ENCODE results near the gene CBX5. TPM values are rescaled to one million over a fixed set of nuclear protein-coding genes. Genes with fewer than 3 reads are reported as not detected.
"Not testable (repeated sequence)": the region's sequence is repeated elsewhere in the genome, so short reads cannot be mapped to it uniquely, and the experiment has no call there.

CBX5 gene
- total RNA-seq, 4 donors from 2014 or later, result 56.2 to 97.4 (median 87.1) TPM

GRCh38 chr12:54185919-54186318 is 94.0 kb downstream of the CBX5 start:
- intact Hi-C loops (cut with DNase I), result no loop called here
- peaks cover 6 to 10% of the 10 kb centered on the region in 2 donors for H3K36me3 ChIP-seq
- H3K27me3 ChIP-seq, result no peaks in the 10 kb centered on the region
- no peak overlapping the region for H3K4me3 ChIP-seq (replicated peaks in 1 of 3)
- WGBS, 2 donors, result 83 to 95% methylated on average over 1 of the region's 1 CpG
- no peaks in the 10 kb centered on the region for H3K9me3 ChIP-seq
- TF ChIP-seq, protein P1, sequence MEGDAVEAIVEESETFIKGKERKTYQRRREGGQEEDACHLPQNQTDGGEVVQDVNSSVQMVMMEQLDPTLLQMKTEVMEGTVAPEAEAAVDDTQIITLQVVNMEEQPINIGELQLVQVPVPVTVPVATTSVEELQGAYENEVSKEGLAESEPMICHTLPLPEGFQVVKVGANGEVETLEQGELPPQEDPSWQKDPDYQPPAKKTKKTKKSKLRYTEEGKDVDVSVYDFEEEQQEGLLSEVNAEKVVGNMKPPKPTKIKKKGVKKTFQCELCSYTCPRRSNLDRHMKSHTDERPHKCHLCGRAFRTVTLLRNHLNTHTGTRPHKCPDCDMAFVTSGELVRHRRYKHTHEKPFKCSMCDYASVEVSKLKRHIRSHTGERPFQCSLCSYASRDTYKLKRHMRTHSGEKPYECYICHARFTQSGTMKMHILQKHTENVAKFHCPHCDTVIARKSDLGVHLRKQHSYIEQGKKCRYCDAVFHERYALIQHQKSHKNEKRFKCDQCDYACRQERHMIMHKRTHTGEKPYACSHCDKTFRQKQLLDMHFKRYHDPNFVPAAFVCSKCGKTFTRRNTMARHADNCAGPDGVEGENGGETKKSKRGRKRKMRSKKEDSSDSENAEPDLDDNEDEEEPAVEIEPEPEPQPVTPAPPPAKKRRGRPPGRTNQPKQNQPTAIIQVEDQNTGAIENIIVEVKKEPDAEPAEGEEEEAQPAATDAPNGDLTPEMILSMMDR (IDR thresholded peaks at IDR 0.05), result no peak
- no peak for TF ChIP-seq POLR2A (IDR thresholded peaks at IDR 0.05)
- DNase-seq, result no peak
- no peak overlapping the region for H3K27ac ChIP-seq
- H3K4me1 ChIP-seq, result peaks cover 8 to 9% of the 10 kb centered on the region in 2 donors

GRCh38 chr12:54185297-54185696 is 94.6 kb downstream of the CBX5 start:
- H3K4me1 ChIP-seq; H3K4me3 ChIP-seq (replicated peaks in 1 of 3); DNase-seq; H3K27ac ChIP-seq; intact Hi-C loops (cut with DNase I); H3K9me3 ChIP-seq; H3K27me3 ChIP-seq; H3K36me3 ChIP-seq: not testable (repeated sequence)
- WGBS, 2 donors, result 98% methylated on average over 8 to 9 of the region's 9 CpGs

- WGBS, 2 donors, result 93 to 94% methylated on average over 7 of the region's 7 CpGs
- H3K27me3 ChIP-seq, result no peaks in the 10 kb centered on the region
- no peak overlapping the region for H3K4me3 ChIP-seq (replicated peaks in 1 of 3)
- intact Hi-C loops (cut with DNase I), result no loop called here
- H3K27ac ChIP-seq, result no peak overlapping the region
- TF ChIP-seq, protein P1 (IDR thresholded peaks at IDR 0.05), result no peak
- TF ChIP-seq POLR2A (IDR thresholded peaks at IDR 0.05), result no peak
- no peaks in the 10 kb centered on the region for H3K9me3 ChIP-seq
- peaks cover 6 to 10% of the 10 kb centered on the region in 2 donors for H3K36me3 ChIP-seq
- H3K4me1 ChIP-seq, result peaks cover 8 to 9% of the 10 kb centered on the region in 2 donors
- no peak for DNase-seq
Measured at GRCh38 chr12:54184024-54184805, 95.7 kb downstream of the CBX5 start.

- intact Hi-C loops (cut with DNase I), result no loop called here
- Histone ChIP-seq H3K4me3 (replicated peaks in 1 of 3) (no peak overlapping the region), H3K27ac (no peak overlapping the region), H3K27me3 (no peaks in the 10 kb centered on the region), H3K9me3 (no peaks in the 10 kb centered on the region), H3K36me3 (peaks cover 6 to 10% of the 10 kb centered on the region in 2 donors), H3K4me1 (peaks cover 3 to 5% of the 10 kb centered on the region in 2 donors)
- no peak for DNase-seq
- TF ChIP-seq, protein P1 (IDR thresholded peaks at IDR 0.05), result no peak
- no peak for TF ChIP-seq POLR2A (IDR thresholded peaks at IDR 0.05)
- WGBS, 2 donors, result 91% methylated on average over 5 of the region's 5 CpGs
Measured at GRCh38 chr12:54182981-54183380, 96.9 kb downstream of the CBX5 start.

- Histone ChIP-seq H3K27me3 (no peaks in the 10 kb centered on the region), H3K4me3 (replicated peaks in 1 of 3) (no peak overlapping the region), H3K9me3 (no peaks in the 10 kb centered on the region), H3K27ac (no peak overlapping the region), H3K4me1 (no peaks in the 10 kb centered on the region), H3K36me3 (peaks cover 6 to 10% of the 10 kb centered on the region in 2 donors)
- intact Hi-C loops (cut with DNase I), result no loop called here
- TF ChIP-seq, protein P1 (IDR thresholded peaks at IDR 0.05), result no peak
- TF ChIP-seq POLR2A (IDR thresholded peaks at IDR 0.05), result no peak
- WGBS, 2 donors, result 96 to 100% methylated on average over 6 to 11 of the region's 11 CpGs
- no peak for DNase-seq
Measured at GRCh38 chr12:54182086-54182485, 97.8 kb downstream of the CBX5 start.

Small RNAs within 50 kb of the gene (small RNA-seq; reads per million reads assigned to genes)
- not detected for gene RN7SL390P
- gene RNU6-950P, result not detected

Other genes starting within 250 kb of the CBX5 start
- gene HOXC5, start 247.1 kb downstream of the CBX5 start, total RNA-seq, result under 1 TPM in 1 of 4 donors, not detected in 3; 0.27 TPM
- under 1 TPM in 2 of 4 donors, not detected in 2; 0.22 to 0.27 TPM for gene HOXC4, start 226.3 kb downstream of the CBX5 start, total RNA-seq
- 10 to 100 TPM; 33.6 to 44.2 (median 39.7) TPM for gene SMUG1, start 91.1 kb downstream of the CBX5 start, total RNA-seq
- 100 to 1,000 TPM; 298 to 519 (median 435) TPM for gene HNRNPA1, start 604 bp upstream of the CBX5 start, total RNA-seq
- gene NFE2, start 20.9 kb upstream of the CBX5 start, total RNA-seq, result 1 to 10 TPM in 1 of 4 donors, under 1 TPM in 3; 0.56 to 1.7 (median 0.61) TPM
- 100 to 1,000 TPM; 181 to 284 (median 236) TPM for gene COPZ1, start 45.0 kb upstream of the CBX5 start, total RNA-seq
- under 1 TPM in 2 of 4 donors, not detected in 2; 0.39 to 0.40 TPM for gene GPR84, start 84.4 kb upstream of the CBX5 start, total RNA-seq
- gene ZNF385A, start 104.6 kb upstream of the CBX5 start, total RNA-seq, result 10 to 100 TPM; 24.2 to 38.9 (median 29.3) TPM
- 10 to 100 TPM; 40.3 to 64.5 (median 51.6) TPM for gene ITGA5, start 139.1 kb upstream of the CBX5 start, total RNA-seq
- gene GTSF1, start 193.5 kb upstream of the CBX5 start, total RNA-seq, result 1 to 10 TPM in 1 of 4 donors, not detected in 3; 1.3 TPM
- gene NCKAP1L, start 217.6 kb upstream of the CBX5 start, total RNA-seq, result 10 to 100 TPM in 1 of 4 donors, 1 to 10 TPM in 3; 2.1 to 14.6 (median 7.9) TPM